Measurements from ENCODE around the gene UPP2.

GRCh38 chr2:158140201-158140600 lies 38.5 kb downstream of the UPP2 start:
- TF ChIP-seq CTCF (IDR thresholded peaks at IDR 0.05) (no peak), POLR2A (IDR thresholded peaks at IDR 0.05) (no peak)
